ENCODE measurements around the gene CXXC1. TPM values are rescaled to one million over a fixed set of nuclear protein-coding genes. Genes with fewer than 3 reads are reported as not detected.

Gene CXXC1
- total RNA-seq, 1 experiment from 2014 or later = 54.7 TPM

DNA sequence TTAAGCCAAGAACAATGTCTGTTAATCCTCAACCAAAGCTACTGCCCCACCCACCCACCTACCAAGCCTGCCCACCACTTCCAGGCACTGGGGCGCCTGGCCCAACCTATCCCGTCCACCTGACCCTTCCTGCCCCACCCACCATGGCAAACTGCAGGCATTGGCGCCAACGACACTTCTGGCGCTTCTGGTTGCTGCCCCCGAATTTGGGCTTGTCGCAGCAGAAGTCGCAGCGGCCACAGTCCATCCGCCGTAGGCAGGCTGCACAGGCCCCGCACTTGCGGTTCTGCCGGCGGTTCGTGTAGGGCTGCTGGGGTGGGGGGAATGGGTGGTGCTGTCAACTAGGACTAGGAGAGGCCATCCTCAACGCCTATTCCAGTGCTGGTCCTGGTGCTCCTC is 13.4 kb downstream of the CXXC1 start:
- Histone ChIP-seq H3K79me2 (ENCODE audit: low read depth) (peaks cover 5% of the 10 kb centered on the region), H3K4me1 (replicated peaks; ENCODE audit: insufficient read depth) (no peaks in the 10 kb centered on the region), H3K4me3 (no peak overlapping the region), H2AFZ (no peak overlapping the region), H3F3A (ENCODE audit: insufficient read depth, low read depth) (0 out of 2 replicates have a peak, but pooled peaks cover 5% of the 10 kb centered on the region), H3K9me2 (ENCODE audit: insufficient read depth) (no peaks in the 10 kb centered on the region), H4K20me1 (ENCODE audit: insufficient read depth) (peaks cover 3% of the 10 kb centered on the region; the same call in 1 of the 2 replicates), H3K9me3 (ENCODE audit: insufficient read depth, low read depth) (no peaks in the 10 kb centered on the region), H3K27ac (no peak overlapping the region), H3K36me3 (ENCODE audit: low read depth) (peaks cover 27% of the 10 kb centered on the region), H3K27me3 (ENCODE audit: insufficient read depth, low read depth) (no peaks in the 10 kb centered on the region), H3K4me2 (no peak overlapping the region)
- ChIA-PET POLR2A (ENCODE audit: unreplicated experiment) (no interaction called here), CTCF (no interaction called here)
- TF ChIP-seq CTCF (conservative IDR thresholded peaks at IDR 0.05) (no peak), EZH2 (IDR thresholded peaks at IDR 0.05; ENCODE audit: low read depth) (no peak)
- no TSS peak for BruUV-seq (replicated peaks)
- no peak for DNase-seq
- intact Hi-C loops (cut with micrococcal nuclease; ENCODE audit: unreplicated experiment) = no loop called here

DNA sequence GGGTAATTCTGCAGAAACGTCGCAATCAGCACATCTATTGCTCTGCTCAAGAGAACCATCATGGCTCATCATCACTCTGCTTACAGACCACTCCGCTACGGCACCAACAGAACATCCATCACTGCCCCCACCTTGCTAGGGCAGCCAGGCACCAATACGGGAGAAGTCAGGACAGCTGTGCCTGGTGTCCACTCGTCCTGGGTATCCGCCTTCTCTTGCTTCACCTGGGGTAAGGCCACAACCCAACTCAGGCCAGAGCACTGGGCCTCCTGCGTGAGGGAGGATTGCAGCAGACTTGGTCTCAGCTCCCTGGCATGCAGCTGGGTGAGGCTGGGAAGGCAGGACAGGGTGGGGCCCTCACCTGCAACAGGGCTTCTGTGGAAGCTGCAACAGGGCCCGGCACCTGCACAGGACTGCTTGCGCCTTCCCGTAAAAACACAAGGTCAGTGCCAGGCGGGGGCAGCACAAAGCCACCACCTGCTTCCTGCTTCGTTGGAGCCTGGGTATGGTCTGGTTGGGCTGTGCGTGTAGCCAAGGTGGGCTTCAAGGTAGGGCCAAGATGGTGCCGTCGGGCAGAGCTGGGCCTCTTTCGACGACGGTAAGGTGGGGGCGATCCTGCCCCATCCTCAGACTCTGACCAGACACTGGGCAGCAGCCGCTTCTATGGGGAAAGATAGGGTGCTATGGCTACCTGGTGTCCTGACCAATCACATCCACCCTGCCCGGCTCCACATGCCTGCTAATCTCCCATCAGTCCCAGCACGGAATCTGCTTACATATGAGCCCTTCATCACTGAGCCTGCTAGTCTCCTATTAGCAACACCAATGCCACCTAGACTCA is 14.1 kb downstream of the CXXC1 start:
- no peak for DNase-seq
- no peak for TF ChIP-seq CTCF (conservative IDR thresholded peaks at IDR 0.05)
- no peak for TF ChIP-seq EZH2 (IDR thresholded peaks at IDR 0.05; ENCODE audit: low read depth)
- Histone ChIP-seq H3K4me3 (no peak overlapping the region), H3F3A (ENCODE audit: insufficient read depth, low read depth) (peaks cover 5% of the 10 kb centered on the region; the same call in 1 of the 2 replicates), H3K79me2 (ENCODE audit: low read depth) (no peaks in the 10 kb centered on the region), H3K36me3 (ENCODE audit: low read depth) (peaks cover 21% of the 10 kb centered on the region; the same call in 1 of the 2 replicates), H2AFZ (no peak overlapping the region), H3K9me3 (ENCODE audit: insufficient read depth, low read depth) (no peaks in the 10 kb centered on the region), H4K20me1 (ENCODE audit: insufficient read depth) (no peaks in the 10 kb centered on the region), H3K9me2 (ENCODE audit: insufficient read depth) (no peaks in the 10 kb centered on the region), H3K27me3 (ENCODE audit: insufficient read depth, low read depth) (no peaks in the 10 kb centered on the region), H3K4me1 (replicated peaks; ENCODE audit: insufficient read depth) (no peaks in the 10 kb centered on the region), H3K4me2 (no peak overlapping the region), H3K27ac (no peak overlapping the region)
- BruUV-seq (replicated peaks) = no TSS peak
- CTCF ChIA-PET = no interaction called here
- intact Hi-C loops (cut with micrococcal nuclease; ENCODE audit: unreplicated experiment) = no loop called here
- POLR2A ChIA-PET (ENCODE audit: unreplicated experiment) = no interaction called here

DNA sequence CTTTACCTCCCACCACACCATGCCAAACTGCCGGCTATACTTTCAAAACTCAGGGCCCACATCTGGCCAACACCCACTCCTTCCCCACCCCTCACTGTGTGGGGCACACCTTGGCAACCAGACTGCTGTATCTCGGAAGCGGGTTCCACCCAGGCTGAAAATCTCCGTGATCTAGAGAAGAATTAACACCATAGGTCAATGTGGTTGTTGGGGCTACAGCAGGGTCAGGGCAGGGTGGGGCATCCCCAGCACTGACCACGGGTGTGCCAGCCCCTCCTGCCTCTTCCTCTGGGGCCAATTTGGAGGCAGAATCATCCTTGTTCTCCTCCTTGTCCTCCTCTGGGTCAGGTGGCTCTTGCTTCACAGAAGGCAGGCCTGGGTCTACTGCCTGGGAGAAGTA is 14.9 kb downstream of the CXXC1 start:
- Histone ChIP-seq H3K27ac (no peak overlapping the region), H3K4me3 (no peak overlapping the region), H4K20me1 (ENCODE audit: insufficient read depth) (no peaks in the 10 kb centered on the region), H3K9me3 (ENCODE audit: insufficient read depth, low read depth) (no peaks in the 10 kb centered on the region), H3K36me3 (ENCODE audit: low read depth) (peaks cover 17% of the 10 kb centered on the region; the same call in 1 of the 2 replicates), H3K9me2 (ENCODE audit: insufficient read depth) (no peaks in the 10 kb centered on the region), H3K4me1 (replicated peaks; ENCODE audit: insufficient read depth) (no peaks in the 10 kb centered on the region), H3K27me3 (ENCODE audit: insufficient read depth, low read depth) (no peaks in the 10 kb centered on the region), H2AFZ (no peak overlapping the region), H3K4me2 (no peak overlapping the region), H3F3A (ENCODE audit: insufficient read depth, low read depth) (peaks cover 9% of the 10 kb centered on the region; the same call in 1 of the 2 replicates), H3K79me2 (ENCODE audit: low read depth) (no peaks in the 10 kb centered on the region)
- ChIA-PET CTCF (no interaction called here), POLR2A (ENCODE audit: unreplicated experiment) (no interaction called here)
- BruUV-seq (replicated peaks) = no TSS peak
- no peak for DNase-seq
- TF ChIP-seq EZH2 (IDR thresholded peaks at IDR 0.05; ENCODE audit: low read depth) = no peak
- TF ChIP-seq CTCF (conservative IDR thresholded peaks at IDR 0.05) = no peak
- intact Hi-C loops (cut with micrococcal nuclease; ENCODE audit: unreplicated experiment) = no loop called here

Data from PC-9 (cell line).